HuH-7 (cell line): ENCODE measurements around the gene SLC8A1.

Experiments
- DNase-seq: peaks from one replicate; pipeline ENCODE4 v3.0.0; 2011; ENCODE audit warnings: low spot score

SLC8A1 gene

DNA sequence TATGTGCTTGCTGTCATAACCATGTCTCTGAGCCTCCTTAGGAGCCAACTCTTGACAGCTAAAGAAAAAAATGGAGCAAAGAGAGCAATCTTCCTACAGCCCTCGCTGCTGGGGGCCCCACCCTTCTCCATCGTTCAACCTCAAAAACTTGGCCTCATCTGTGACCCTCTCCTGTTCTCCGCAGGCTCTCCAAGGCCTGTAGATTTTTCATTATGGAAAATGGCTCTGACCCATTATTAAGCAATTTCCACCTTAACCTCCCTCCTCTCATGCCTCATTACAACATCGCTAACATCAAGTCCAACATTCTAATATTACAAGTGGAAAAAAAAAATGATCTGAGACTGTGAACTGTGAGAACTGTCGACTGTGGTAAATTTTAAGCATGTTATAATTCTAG is 98.7 kb downstream of the SLC8A1 start:
- DNase-seq = no peak

DNA sequence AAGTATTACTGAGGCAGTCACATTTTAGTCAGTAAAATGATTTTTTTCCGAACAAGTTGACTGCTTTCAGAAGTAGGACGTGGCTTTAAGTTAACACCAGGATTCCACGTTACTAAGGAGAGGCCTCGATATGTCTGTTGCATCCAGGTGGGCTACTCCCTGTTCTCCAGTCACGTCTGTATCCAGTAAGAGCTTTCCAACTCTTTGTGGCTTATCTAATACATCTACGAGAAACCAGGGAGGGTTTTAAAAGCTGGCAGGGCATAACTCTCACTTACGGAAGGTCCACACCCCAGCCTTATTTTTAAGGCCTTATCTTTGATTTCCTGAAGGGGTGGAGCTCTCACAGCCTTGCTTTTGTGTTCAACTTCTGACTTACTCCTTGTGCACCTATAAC is 99.2 kb downstream of the SLC8A1 start:
- no peak for DNase-seq

DNA sequence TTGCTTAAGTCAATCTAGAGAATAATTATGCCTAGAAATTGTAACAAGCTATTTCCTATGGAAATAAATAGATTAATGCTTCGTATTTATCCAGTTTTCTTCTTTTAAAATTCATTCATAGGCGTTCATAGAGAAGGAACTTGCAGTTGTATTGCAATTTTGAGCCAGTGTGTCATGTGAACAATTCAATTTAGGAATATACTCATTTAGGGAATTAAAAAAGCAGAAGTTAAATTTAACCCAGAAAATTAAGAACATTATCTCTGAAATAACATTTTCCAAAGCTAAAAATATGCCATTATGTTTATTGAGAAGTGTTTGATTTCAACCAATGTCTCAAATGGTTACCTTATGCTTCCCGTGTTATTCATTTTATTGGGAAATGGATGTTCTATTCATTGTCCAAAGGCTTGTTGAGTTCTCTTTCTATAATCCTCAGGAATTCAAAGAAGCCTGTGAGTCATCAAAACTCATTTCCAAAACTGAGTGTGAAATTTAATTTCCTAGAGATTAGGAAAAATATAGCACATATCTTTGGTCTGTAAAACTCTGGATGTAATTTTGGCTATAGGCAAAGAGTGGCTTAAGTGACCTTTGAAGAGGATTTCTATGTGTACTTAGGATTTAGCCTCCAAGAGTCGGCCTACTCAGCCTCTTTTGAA is 99.7 kb downstream of the SLC8A1 start:
- no peak for DNase-seq

DNA sequence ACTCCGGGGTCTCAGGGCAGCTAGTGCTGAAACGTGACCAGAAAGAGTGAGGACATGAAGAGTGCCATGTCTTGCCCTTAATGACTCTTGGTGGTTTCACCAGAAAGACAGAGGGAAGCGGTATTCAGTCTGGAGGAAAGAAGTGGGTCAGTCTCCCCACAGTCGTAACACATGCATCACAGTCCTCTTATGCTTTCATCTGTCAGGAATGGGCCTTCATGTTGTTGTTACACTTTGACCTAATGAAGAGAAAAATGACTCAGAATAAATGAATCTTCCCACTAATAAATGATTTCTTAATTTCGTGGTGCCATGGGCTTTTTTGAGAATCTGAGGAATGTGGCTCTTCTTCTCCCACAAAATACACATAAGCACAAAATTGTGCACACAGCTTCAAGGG is 103.2 kb downstream of the SLC8A1 start:
- DNase-seq = no peak

DNA sequence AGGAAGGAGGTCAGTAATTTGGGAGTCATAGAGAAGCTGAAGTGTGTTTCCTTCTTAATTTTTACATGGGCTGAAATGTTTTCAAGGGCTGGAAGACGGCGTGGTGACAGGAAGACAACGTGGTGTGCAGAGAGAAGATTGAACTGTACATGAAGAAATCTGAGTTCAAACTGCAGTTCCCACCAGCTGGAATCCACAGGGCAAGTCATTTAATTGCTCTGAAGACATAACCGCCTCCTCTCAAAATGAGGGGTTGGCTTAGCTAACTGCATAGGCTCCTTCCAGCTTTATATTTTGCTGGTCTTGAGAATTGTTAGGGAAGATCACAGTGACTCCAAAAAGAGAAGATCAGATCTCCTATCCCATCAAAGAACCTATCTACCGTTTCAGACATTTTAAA is 103.9 kb downstream of the SLC8A1 start:
- no peak for DNase-seq

DNA sequence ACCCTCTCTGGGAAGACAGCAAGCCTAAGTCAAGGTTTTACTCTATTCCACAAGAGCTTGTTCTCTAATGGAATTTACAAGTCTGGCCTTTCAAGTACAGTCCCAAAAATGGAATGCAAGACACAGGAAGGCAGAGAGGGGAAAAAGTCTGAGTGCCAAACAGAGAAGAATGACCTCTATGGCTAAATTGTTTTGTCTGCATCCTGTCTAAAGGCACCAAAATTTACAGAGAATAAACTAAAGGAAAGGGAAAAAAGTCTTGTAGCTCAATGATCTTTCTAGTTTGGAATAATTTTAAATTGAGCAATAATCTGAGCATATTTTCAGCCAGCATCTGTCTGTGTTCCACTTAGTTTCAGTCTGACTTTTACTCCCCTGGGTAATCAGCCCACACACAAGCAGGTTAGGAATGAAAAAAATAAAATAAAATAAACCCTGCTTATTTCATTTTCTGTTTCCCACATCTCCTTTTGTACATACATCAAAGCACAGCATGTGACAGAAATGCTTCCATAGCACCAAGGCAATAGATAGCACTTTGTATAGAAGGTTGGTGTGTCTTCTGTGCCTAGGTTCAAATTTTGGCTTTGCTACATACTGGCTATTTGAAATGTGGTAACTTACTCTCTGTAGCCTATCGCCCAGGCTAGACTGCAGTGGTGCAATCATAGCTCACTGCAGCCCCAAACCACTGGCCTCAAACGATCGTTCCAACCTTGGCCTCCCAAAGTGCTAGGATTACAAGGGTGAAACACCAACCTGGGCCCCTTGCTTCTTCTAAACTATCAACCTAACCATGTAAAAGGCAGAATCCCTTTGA is 105.1 kb downstream of the SLC8A1 start:
- DNase-seq = no peak

DNA sequence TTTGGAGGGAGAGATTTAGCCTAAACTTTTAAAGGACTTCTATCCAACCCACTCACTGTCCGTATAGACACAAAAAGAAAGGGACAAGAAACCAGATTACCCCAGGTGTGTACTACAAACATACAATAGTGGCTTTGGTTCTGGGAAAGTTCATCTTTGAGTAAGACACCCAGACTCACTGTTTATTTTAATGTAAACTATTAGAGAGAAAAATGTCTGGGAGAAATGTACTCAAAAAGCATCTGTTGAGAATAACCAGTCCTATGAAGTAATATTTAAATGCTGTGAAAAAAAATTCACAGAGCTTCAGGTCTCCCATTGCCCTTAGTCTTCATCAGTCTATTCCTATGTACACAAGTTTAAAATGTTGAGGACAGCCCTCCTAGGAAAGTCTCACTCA is 107.5 kb downstream of the SLC8A1 start:
- DNase-seq = no peak

DNA sequence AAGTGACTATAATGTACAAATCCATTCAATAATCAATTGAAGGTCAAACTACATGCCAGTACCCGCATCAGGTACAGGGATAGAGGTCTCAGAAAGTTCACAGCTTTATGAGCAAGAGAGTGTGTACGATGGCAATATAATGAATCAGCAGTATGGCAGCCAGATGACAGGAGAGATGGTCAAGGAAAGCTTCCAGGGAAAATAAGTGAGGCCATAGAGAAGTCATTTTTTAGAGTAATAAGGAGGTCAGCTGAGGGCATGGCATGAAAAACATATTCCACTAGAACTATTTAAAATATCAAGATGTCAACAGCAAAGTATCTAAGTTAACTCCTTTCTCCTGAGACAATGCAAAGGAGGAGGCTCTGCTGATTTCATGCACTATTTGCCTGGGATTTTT is 108.0 kb downstream of the SLC8A1 start:
- DNase-seq = no peak

DNA sequence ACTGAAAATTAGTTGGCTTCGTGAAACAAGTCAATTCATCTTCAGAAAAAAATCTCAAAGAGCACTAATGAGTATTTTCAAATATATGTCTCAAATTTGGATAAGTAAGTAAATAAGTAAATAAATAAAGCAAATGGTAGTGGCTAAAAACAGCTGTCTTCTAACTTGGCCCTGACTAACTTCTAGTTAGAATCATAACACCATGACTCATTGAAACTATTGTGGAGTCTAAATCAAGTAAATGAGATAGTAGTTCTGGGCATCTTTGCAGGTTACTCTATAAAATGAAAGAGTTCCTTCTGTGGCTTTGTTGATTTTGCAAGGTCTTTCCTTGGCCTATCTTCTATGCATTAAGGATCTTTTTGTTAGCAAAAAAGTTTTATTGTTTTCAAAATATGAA is 110.7 kb downstream of the SLC8A1 start:
- no peak for DNase-seq

DNA sequence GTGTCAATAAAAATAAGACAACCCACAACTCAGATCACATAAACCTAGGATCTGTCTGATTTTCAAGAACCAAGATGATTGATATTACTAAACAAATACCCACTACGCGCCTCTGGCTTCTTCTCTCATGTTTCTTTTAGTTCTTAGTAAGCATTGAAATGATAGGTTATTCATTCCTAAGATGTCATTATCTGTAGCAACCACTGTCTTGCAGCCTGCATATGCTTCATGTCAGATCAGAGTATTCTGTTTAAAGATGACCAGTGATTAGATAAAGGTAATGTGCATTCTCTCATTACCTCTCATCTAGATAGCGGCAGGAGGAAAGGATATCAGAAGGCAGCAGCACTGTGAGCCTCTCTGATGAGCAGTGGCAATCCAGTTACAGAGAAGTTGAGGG is 112.9 kb downstream of the SLC8A1 start:
- no peak for DNase-seq

DNA sequence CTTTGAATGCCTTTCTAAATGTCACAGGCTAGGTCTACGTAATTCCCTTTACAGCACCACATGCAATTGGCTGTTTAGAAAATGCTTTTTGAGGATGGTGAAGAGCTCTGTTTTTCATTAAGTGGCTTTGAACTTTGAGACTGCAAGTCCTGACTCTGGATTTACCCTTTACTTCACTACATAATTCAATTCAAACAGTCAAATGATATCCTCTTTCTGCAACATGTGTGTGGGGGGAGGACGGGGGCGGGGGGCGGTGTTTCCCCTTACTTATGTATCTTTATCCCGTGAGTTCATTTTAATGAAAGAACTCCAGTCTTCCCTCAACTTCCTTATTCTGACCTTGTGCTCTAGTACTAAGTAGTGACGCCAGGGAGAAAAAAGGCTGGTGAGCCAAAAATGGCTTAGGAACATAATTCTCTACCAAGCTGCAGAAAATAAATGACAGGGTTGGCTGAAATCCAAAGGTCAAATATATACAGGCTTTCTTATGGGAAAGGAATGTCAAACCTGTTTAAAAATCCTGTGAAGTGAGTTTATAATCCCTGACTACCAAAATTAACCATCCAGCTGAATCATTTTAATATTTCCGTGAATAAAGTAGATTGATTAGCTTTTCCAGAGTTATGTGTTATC is 119.6 kb downstream of the SLC8A1 start:
- DNase-seq = no peak

DNA sequence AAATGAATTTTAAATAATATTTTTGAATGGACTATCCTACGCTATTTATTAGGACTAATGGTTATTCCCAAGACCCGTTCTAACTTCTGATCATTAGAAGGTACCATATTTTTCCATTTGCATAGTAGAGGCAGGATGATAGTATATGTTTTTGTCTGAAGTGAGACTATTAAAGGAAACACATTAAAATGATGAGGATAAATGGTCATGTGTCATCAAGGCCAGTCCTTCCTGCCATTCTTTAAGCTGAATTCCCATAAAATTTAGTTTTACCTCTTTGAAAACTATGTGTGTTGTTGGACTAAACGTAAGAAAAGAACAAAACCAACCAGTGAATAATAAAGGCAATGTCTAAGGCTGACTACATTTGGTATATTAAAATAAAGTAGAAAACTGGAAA is 121.8 kb downstream of the SLC8A1 start:
- DNase-seq = no peak

DNA sequence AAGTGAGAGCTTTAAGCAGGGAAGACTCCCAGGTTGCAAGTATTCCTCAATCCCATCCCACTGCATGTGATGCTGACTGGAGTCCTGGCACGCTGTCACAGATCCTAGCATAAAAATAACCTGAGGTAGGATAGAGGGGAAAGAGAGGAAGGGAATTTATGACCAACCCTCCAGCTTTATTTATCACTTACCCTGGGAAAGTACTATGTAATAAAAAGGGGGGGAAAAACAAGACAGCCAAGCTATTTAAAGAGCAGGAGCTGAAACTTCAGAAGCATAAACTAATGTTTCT is 122.2 kb downstream of the SLC8A1 start:
- DNase-seq = no peak

DNA sequence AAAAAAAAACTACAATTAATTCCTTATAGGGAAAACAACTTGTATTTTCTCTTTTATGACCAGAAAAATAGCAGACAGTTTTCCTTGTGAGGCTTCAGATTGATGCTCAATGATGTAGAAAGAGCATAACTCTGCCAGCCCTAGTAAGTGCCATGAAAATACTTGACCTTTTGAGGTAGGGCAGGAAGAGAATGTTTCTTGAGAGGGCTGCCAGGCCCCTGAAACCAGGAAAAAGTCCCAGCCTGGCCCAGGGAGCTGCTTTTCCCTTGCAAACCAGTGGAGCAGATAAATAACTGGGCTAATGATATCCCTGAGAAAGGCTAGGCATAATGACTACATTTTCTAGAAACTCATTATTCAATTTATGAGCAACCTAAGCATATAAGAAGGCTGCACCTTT is 126.8 kb downstream of the SLC8A1 start:
- no peak for DNase-seq

DNA sequence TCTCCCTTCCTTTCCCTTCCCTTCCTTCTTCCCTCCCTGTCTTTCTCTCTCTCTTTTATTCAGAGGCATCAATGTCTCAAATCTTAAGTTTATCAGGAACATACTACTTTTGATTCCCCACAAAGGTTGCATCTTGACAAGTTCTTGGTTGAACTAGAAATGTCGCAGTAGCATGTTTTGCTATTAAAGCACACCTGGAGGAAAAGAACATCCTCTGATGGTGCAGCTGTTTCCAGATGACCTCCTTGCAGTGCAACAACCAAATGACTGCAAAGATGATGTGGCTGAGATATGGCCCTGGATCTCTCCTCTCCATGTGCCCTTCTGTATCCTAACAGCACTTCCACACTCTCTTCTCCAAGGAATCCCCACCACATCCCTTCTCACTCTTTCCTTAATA is 127.2 kb downstream of the SLC8A1 start:
- no peak for DNase-seq

DNA sequence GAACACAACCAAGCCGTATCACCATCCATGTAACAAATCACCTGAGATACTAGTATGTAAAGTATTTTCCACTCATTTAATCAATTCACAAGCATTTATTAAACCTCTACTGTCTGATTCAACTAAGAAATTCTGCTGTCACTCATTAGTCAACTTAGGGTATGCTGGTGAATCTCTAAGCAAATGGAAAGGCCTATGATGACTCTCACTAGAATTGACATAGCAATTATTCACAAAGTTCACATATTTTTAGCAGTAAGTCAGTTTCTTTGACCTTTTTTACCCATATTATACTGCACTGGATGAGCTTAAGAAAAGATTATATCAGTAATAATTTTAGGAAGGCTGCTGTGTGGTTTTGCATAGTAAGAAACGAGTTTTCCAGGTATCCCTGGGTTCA is 130.1 kb downstream of the SLC8A1 start:
- DNase-seq = no peak

DNA sequence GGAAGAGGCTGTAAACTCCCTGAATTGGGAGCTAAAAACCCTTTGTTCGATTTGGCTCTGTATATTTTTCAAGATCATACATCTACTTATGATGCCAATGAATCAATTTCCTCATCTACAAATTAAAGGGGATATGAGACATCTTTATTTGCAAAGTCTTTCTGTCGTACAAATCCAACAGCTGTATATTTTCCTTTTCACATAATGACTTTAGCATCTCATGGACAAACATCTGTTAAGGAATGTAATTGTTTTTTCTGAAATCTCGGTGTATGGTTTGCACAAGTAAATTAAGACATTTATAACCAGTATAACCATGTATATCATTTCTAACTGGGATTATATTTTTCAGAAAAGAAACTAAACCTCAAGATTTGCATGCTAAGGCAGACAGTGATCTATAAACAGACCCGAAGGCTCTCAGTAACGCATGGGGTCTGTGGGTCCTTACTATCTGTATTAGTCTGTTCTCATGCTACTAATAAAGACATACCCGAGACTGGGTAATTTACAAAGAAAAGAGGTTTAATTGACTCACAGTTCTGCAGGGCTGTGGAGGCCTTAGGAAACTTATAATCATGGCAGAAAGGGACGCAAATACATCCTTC is 130.8 kb downstream of the SLC8A1 start:
- DNase-seq = no peak

DNA sequence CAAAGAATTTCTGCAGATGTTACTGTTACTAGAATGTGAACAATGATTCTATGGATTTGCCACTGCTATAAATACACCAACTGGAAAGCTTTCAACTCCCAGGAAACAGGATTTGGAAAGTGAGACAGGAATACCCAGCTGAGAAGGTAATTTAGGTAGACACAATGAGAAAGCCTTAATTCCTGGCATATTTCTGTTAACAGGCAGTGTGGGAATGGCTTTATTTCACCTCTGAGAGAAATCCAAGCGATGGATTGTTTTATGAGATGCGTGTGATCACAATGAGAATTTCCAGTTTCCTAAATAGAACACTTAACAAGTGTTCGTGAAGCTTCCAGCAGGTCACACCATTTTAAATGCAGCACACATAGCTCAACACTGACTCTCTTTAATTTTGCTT is 133.0 kb downstream of the SLC8A1 start:
- DNase-seq = no peak

DNA sequence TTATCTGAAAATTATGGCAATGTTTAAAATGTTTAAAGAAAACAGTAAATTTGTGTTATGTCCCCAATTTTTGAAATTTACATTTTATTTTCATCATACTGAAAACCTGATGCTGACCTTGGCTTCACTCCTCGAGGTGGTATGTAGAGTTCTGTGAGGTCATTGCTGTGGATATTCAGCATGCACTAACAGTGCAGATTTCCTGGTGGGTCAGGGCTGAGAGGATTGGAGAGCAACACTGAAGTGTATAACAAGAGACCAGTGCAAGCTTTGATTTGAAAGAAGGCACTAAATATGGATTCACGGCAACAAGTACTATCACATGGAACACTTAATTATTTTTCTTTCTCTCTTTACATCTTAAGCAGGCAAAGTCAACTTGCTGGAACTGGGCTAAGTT is 134.1 kb downstream of the SLC8A1 start:
- no peak for DNase-seq

DNA sequence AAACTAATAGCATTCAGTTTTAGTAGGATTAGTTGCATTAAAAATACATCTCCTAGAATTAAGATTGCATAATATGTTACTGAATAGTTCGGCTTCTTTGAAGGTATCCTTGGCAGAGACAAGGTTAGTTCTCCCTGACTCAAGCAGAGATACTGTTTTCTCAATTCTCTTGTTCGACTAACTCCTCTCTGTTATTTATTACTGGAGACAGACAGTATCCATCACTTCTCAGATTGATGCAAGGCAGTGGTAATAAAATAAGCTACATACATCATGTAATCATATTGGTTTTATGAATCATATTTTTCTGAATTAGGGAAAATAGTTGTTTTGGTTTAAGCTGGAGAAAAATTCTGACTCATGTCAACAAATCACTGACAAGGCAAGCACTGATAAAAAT is 134.8 kb downstream of the SLC8A1 start:
- no peak for DNase-seq

DNA sequence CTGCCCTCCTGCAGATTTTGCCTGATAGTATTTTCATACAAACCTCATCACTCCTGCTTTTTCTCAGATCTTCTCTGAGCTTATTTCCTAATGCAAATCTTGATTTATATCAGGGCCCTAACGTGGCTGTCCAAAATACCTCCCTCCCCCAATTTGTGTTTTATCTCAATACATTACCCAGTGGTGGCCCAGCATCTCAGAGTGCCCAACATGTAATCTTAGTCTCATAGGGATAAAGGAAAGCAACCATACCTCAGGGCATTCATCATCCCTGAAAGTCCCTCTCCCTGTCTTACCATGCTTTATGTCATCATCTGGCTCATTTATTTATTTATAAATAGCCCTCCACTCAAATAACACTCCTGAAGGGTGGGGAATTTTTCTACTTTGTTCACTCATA is 135.3 kb downstream of the SLC8A1 start:
- DNase-seq = no peak

DNA sequence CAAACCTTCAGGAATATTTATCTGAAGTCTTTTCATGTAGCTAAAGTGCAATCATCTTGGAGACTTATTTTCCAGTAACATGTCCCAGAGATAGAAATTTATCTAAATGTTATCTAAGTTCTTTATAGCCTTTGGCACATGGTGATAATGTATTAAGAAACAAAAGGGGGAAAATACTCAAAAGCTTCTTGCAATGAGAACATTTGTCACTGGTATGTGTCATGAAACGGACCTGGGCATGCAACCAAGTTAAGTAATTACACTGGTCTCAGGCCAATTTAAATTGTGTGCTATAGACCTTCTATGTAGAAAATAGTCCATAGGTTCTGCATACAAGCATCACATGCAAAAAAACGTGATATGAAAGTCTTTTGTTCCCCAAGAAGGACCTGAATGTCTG is 136.2 kb downstream of the SLC8A1 start:
- no peak for DNase-seq

DNA sequence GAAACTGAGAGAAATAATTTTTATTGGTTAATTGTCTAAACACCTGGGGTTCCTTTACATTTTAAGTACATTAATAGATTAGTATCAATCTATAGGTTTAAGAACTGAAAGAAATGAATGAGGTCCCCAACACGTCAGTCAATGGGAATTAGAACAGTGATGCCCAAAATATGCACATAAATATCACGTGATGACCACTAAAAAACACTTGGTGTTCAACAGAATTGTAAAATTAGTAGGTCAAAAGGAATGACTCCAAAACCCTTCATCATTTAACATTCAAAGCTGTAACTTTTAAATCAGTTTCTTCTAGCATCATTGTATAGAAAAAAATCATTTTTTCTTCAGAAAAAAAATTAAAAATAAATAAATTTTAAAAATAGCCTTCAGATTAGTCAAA is 140.9 kb downstream of the SLC8A1 start:
- DNase-seq = no peak
